Stimulated activated CD8-positive, alpha-beta memory T cell treated with anti-CD3 and anti-CD28 coated beads, Interleukin-7, amount 100 ng/mL, for 48 hours (primary cell): ENCODE measurements around the gene FCRL6.

Experiments
- DNase-seq, 2 donors: peaks; one replicate each; pipeline ENCODE4 v3.0.0-alpha.2; 2020; ENCODE audit warnings: low read depth in 1 of 2; ENCODE audit errors: extremely low read depth in 1 of 2

Gene FCRL6

GRCh38 chr1:159862031-159862430 is 59.9 kb downstream of the FCRL6 start:
- DNase-seq: no peak

GRCh38 chr1:159862557-159862956 is 60.4 kb downstream of the FCRL6 start, which contains the start of gene VSIG8:
Gene VSIG8, minus strand, starts transcription at chr1:159862657. Its CDS starts 136 bp downstream, at chr1:159862521.
- no peak for DNase-seq

GRCh38 chr1:159864262-159864661 is 62.1 kb downstream of the FCRL6 start:
- no peak for DNase-seq
